ENCODE measurements around the gene SLC6A5.
A peak's percentile ranks its signal among the peaks of the same experiment; 100 is the strongest.

The SLC6A5 gene

DNA sequence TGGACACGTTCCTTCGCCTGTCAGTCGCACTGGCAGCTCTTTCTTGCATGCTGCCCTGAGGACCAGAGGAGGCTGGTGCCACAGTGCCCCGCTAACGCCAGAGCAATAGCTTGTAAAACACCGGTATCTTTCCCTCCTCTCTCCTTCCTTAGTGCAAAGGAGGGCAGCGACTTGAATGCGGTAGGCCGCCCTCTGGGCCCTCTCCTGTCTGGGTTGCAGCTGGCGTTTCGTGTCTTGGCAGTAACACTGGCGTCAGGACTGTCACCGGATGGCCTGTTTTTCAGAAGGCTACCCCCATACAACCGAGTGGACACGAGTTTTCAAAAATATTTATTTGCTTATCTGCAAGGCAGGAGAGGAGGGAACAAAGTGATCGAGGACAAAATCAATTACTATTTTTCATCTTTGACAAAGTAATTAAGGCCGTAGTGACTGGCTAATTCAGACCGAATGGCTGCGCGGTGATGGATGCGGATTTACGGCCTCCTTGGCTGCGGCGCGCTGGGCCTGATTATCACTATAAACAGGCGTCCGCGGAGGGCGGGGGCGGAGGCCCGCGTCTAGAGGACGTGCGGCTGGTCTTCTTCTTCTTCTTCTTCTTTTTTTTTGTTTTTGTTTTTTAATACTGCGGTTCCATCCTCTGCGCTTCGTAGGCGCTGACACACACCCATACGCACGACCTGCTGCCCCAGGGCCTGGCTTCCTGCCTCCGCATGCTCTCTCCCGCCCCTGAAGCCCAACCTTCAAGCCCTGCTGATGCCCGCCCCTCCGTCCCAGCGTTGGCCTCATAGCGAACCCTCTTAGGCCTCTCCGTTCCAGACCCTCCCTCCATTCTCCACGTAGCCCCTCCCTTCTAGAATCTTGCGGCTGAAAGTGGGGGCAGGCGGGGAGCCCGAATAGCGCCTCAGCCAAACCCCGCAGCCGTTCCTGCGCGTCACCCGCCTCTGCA is 2.9 kb upstream of the SLC6A5 start:
- no peak for DNase-seq (ENCODE audit: low read depth in 2 of 2)

DNA sequence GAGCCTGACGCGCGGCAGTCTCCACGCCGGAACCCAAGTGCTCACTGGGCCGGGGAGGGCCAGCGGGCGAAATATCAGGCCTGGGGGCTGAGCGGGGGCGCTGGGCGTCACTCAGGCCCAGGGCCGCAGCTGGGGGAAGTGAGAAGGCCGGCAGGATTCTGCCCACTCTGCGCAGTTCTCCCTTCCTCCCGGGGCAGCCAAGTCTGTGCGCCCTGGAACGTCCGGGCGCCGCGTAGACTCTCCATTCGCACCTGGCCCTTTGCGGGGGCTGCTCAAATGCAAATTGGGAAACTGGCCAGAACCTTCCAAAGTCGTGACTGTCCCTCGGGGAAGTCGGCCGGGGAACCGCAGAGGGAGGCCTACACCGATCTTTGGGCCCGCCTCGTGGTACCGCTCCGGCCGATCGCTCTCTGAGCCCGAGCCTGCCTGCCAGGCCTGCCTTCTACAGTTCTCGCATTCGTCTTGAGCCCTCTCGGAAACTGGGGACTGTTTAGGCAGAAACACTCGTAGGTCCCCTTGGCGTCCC is 2.2 kb upstream of the SLC6A5 start:
- no peak for DNase-seq (ENCODE audit: low read depth in 2 of 2)

DNA sequence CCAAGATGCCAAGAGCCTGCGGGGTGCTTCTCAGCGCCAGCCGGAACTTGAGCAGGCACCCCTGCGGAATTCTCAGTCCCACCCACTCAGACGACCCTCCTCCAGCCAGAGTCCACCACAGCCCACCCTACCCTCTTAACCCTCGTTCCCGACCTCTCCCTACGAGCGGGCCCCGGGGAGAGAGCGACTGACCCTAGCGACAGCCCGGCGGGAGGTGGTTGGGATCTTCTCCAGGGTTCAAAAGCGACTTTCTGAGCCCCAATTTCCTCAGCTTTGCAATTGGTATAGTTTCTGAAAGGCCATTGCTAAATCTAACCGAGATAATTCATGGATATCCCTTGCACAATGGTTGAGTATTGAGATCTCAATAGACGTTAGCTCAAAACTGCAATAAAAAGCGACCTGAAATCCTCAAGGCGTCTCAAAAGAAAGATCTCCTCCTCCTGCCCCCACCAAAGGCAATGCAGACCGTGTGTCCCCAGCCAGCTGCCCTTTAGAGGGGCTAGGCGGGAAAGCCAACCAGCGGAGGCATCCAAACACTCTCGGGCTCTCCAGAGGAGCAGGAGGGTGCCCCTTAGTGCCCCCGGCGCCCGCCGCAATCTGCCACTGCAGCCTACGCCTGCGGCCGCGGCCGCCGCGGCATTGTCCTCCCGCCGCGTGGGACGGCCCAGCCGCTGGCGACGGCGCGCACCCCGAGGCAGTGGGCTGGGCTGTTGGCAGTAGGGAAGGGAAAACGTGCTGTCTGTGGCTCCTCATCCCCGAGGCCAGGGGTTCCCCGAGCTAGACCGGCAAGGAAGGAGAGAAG is 1.5 kb upstream of the SLC6A5 start:
- DNase-seq (ENCODE audit: low read depth in 2 of 2): no peak

DNA sequence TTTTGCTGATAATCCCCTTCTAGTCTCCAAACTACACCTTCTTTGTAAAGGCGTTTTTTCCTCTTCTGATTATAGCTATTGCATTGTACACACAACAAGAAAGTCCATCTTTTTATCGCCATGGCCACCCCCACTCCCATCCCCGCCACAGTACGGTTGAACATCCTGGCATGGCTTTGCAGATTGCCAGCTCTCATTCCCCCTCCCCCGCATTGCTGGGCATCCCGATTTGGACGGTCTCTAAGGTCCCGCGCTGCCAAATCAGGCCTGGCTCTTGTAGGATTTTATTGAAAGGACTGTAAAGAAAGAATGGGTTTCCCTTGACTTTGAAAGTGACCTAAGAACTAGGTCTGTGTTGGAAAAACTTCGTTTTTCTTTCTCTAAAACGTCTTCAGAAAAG is 916 bp upstream of the SLC6A5 start:
- DNase-seq (ENCODE audit: low read depth in 2 of 2): no peak

DNA sequence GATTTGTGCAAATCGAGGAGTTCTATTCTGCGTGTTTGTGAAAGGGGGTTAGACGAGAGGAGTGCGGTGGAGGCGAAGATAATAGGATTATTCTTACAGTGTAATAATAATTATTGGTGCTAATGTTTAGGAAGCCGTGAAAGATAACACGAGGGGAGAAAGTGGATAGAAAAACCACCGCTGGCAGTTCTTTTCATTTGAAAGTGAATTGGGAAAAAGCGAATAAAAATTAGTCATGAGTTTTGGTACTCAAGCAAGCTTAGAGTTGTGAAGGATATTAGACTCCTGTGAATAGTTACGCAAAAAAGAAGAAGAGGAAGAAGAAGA is 575 bp downstream of the SLC6A5 start:
- DNase-seq (ENCODE audit: low read depth in 2 of 2): no peak

DNA sequence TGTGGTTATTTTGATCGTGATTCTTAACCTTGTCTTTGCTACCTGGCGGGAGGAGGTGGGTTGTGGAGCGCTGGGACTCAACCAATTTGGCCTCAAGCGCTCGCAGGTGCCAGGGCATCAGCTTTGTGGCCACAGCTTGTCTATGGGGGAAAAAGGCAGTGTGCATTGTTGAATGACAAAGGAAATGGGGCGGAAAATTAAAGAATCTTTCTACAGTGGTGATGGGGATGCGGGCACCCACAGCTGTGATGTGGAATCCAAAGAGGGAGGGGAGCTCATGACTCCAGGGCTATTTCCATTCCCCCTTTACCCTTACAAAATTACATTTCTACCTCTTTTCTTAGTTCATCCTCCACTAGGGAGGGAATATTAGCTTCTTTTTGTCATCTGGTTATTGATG is 1.1 kb downstream of the SLC6A5 start:
- DNase-seq (ENCODE audit: low read depth in 2 of 2): no peak

DNA sequence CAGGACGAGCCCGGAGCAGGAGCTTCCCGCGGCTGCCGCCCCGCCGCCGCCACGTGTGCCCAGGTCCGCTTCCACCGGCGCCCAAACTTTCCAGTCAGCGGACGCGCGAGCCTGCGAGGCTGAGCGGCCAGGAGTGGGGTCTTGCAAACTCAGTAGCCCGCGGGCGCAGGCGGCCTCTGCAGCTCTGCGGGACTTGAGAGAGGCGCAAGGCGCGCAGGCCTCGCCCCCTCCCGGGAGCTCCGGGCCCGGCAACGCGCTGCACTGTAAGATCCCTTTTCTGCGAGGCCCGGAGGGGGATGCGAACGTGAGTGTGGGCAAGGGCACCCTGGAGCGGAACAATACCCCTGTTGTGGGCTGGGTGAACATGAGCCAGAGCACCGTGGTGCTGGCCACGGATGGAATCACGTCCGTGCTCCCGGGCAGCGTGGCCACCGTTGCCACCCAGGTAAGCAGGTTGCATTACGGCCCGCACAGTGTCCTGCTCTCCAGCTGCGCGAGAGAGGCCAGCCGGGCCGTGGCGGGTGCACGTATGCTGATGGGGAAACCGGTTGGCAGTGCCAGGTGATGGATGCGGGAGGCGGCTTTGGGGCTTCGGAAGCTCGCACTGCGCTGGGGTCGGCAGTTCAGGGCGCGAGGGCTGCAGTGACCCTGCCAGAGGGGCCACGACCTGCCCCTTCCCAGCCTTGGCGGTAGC is 2.0 kb downstream of the SLC6A5 start:
- no peak for DNase-seq (ENCODE audit: low read depth in 2 of 2)

DNA sequence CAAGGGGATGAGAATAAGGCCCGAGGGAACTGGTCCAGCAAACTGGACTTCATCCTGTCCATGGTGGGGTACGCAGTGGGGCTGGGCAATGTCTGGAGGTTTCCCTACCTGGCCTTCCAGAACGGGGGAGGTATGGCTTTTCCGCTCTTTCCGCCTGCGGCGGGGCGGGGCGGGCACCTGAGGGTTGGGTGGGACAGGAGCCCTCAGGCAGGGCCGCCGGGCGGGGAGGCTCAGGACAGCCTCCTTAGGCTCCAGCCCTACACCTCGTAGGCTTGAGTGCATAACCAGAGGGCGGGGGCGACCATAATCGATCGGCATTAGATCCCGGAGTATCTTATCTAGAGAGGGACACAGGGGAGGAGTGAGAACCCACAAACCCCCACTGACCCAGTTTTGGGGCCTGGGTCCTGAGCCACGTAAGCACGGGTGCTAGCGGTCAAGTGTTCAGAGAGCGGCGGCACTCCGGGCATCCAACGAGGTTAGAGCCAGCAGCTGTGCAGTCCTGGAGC is 4.9 kb downstream of the SLC6A5 start:
- no peak for DNase-seq (ENCODE audit: low read depth in 2 of 2)

DNA sequence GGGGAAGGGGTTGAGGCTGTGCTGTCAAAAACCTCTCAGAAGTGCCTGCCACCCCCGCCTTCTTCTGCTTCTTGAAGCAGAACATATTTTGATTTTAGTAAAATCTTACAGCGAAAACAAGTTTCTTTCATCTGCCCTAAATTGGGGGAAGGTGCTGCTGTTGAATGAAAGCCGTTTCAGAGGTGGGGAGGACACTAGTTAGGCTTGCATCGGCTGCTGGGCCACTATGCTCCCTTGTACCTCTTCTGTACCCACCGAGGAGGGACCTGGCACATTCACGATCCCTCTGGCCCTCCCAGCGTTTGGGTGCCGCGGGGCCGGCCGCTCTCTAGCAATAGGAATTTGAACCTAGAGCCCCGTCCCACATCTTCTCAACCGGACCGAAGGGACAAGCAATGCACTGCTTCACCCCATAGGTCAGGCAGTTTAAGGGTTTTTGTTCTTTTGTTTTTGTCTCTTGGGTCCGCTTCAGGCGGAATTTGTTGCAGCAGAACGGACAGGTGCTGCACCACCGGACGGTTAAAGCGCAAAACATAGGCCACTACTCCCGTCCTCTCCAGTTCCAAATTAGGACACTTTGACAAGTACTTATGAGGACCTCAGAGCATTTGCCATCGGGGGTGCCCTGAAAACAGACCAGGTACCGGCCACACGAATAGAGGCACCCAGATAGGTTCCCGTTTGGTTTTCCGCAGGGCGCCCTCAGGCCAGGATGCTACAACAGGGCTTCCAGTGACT is 5.6 kb downstream of the SLC6A5 start:
- no peak for DNase-seq (ENCODE audit: low read depth in 2 of 2)

DNA sequence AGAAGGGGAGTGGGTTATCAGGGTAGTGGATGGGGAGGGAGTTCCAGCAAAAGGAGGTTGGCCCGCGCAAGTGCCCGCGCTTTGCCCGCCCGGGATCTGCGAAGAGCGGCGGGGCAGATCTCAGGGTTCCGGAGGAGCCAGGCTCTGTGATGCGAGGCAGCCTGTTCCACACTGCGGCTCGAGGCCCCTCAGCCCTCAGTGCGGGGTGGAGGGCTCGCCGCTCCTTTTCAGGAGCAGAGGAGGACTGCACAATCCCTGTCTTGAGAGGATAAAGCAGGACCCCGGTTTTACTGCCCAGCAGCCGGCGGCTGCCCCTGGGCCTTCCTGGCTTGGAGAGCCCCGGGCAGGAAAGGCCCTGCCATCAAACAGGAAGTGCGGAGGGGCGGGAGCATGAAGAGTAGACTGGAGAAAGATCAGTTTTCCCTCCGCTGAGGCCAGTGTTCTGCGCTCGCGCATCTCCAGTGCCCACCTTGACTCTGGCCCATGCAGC is 6.2 kb downstream of the SLC6A5 start:
- no peak for DNase-seq (ENCODE audit: low read depth in 2 of 2)

DNA sequence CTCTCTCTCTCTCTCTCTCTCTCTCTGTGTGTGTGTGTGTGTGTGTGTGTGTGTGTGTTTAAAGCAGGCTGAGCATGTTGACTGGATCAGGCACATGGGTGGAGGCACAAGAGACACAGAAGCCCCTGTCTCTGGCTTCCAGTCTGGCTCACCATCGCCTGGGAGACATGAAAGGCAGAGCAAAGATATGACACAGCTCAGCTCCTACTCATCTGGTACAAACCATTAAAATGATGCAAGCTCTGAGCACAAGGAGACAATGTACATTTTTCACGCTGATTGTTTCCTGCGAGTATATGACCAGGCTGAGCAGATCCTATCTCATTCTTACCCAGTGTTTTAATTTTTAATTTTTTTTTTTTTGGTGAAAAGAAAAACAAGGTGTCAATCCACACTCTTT is 9.5 kb downstream of the SLC6A5 start:
- DNase-seq (ENCODE audit: low read depth in 2 of 2): no peak

DNA sequence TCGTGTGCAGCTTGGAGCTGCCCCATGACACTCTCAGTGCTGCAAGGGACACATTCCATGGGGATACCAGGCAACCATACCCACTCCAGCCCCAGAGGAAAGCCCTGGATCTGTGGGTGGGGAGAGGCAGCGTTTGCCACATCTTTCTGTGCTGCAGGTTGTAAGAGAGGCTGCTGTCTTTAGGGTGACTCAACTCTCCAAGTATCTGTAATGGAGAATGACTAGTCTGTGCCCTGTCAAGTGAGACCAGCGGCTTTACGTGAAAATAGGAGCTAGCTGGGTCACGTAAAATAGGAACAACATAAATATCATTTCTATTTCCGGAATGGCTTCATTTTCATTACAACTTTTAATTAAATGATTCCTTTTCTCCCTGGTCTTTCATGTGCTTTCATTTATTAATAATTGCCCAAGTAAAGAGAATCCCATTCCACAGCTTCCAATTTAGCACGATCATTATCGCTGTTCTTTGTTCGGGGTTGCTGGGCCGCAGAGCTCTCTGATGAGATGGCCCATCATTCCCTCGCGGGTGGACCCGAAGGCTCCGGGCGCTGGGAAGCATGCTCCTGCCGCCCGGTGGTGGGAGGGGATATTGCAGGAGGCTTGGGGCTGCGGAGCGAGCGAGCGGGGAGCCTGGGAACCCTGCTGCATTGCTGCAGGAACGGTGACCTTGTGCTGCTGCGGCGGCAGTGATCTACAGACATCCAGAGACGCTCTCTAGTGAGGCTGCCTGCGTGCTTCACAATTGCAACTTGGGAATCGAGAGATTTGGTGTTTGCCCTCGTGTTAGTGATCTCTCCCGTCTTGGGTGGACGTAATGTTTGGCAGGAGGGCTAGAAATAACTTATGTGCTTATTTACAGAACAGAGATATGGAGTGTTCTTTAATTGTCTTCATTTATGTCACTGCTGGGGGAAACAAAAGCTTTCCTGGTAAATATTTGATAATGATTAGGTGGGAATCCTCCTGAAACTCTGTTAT is 10.6 kb downstream of the SLC6A5 start:
- peak; percentile 35 to 39 for DNase-seq (ENCODE audit: low read depth in 2 of 2)

DNA sequence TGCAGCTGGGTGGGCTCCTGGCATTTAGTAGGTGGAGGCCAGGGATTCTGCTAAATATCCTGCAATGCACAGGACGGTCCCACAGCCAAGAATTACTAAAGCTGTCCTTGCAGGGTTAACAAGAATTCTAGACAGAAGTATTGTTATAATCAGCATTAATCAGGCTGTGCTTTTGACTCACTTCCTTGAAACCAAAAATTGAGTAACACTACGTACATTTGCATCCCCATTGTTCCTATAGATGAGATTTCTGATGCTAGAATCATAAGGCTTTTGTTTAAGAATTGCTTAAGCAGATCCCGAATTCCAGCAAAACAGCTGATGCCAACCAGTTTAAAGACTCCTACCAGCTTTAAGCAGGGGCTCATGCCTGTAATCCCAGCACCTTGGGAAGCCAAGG is 11.4 kb downstream of the SLC6A5 start:
- no peak for DNase-seq (ENCODE audit: low read depth in 2 of 2)

DNA sequence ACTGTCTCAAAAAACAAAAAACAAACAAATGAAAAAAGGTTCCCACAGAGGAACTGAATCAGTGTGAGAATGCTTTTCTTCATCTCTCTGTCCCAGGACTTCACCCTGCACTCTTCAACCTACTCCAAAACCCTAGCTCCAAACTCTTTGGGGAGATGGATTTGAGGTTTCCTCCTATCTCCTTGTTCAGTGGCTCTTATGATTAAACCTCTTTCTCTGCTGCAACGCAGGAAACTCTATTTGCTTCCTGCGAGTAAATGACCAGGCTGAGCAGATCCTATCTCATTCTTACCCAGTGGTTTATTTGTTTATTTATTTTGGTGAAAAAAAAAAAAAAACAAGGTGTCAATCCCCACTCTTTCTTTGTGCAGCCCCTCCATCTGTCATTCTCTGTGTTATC is 12.0 kb downstream of the SLC6A5 start:
- no peak for DNase-seq (ENCODE audit: low read depth in 2 of 2)

DNA sequence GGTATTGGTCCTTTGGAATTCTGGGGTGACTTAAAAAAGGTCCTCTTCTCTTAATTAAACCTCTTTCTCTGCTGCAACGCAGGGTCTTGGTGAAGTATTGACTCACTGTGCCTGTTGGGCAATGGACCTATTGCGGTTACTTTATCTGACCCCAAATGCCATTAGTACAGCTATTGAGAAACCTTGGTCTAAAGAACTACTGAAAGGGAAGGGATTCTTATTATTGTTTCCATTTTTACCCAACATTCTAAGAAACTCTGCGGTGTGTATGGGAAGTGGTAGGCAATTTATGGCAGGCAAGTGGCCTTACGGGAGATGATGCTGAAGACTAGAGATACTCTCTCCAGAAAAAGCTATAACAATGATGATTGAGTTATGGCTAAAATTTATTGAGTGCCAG is 12.5 kb downstream of the SLC6A5 start:
- no peak for DNase-seq (ENCODE audit: low read depth in 2 of 2)

DNA sequence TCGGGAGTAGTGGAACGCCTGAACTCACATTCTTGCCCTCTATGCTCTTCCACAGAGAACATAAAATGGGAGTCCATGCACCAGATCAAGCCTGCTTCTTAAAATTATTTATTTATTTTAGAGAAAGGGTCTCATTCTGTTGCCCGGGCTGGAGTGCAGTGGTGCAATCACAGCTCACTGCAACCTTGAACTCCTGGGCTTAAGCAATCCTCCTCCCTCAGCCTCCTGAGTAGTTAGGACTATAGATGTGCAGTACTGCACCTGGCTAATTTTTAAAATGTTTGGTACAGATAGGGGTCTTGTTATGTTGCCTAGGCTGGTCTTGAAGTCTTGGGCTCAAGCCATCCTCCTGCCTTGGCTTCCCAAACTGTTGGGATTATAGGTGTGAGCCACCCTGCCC is 13.0 kb downstream of the SLC6A5 start:
- no peak for DNase-seq (ENCODE audit: low read depth in 2 of 2)

DNA sequence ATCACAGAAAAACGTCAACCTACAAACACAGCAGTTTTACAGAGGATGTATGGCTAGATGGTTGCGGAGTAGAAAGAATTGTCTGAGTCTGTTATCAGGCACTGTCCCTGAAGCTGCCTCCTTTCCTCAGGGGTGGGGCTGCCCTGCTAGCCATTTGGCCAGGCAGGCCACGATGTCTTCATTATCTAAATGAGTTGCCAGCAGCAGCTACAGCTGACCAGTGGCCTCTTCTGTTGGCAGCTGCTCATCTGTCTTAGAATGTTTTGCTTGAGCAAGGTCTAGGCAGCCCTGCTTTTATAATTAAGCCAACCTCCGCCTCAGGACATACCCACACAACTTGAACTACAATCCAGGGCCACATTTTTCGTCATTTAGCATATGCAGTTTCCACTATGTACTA is 17.5 kb downstream of the SLC6A5 start:
- DNase-seq (ENCODE audit: low read depth in 2 of 2): no peak

DNA sequence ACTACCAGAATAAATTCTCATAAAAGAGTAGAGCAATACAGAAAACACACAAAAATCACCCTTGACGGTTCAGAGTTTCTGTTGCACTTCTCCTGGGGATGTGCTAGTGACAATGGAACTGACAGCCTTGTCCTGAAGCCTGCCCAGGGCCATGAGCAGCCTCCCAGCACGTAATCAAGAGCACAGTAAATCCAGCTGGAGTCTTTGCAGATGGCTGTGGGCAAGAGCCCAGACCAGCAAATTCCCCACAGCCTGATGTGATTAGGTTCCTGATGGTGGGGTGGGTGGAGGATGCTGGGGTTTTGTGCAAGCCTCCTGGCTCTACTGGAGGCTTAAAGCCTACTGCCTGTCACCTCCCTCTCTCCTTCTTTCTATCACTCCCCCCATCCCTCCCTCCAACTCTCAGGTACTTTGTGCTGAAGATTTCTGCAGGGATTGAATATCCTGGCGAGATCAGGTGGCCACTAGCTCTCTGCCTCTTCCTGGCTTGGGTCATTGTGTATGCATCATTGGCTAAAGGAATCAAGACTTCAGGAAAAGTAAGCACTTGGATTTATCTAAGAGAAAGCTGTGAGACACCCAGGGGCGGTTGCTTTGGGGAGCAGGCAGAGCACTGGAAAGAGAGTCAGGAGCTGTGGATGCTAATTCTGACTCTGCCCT is 18.1 kb downstream of the SLC6A5 start:
- no peak for DNase-seq (ENCODE audit: low read depth in 2 of 2)

DNA sequence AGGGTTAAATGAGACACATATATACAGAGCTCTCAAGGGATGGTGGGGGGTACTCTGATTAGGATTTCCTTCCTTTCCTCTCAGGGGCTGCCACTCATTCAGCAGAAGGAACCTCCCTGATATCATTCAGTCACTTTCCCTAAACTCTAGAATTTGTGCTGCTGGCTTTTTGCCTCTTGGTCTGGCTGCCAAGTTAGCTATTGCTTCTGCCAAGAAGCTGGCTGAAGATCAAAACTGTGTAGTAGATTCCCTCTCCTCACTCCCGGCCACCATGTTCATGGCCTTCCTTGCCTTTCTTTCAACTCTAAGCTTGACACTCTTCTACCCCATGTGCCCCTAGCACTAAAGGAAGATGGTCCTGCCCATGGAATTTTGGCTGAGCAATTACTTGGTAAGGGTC is 18.7 kb downstream of the SLC6A5 start:
- no peak for DNase-seq (ENCODE audit: low read depth in 2 of 2)
